Forelimb muscle (tissue), 1 donor: ENCODE data around the gene TNRC6B. TPM values are rescaled to one million over a fixed set of nuclear protein-coding genes. Genes with fewer than 3 reads are reported as not detected.
"Not testable (repeated sequence)": the region's sequence is repeated elsewhere in the genome, so short reads cannot be mapped to it uniquely, and the experiment has no call there.

Experiments
- DNase-seq: peaks from one replicate; pipeline ENCODE4 v3.0.0-alpha.2; 2013; ENCODE audit warnings: low read depth
- polyA plus RNA-seq: library from polyadenylated mRNA; unstranded; fragments of 120-200 nt; gene quantifications from one replicate; pipeline ENCODE4 v1.2.1, GENCODE V29; 2013; ENCODE audit not compliant: insufficient read length

TNRC6B gene, protein sequence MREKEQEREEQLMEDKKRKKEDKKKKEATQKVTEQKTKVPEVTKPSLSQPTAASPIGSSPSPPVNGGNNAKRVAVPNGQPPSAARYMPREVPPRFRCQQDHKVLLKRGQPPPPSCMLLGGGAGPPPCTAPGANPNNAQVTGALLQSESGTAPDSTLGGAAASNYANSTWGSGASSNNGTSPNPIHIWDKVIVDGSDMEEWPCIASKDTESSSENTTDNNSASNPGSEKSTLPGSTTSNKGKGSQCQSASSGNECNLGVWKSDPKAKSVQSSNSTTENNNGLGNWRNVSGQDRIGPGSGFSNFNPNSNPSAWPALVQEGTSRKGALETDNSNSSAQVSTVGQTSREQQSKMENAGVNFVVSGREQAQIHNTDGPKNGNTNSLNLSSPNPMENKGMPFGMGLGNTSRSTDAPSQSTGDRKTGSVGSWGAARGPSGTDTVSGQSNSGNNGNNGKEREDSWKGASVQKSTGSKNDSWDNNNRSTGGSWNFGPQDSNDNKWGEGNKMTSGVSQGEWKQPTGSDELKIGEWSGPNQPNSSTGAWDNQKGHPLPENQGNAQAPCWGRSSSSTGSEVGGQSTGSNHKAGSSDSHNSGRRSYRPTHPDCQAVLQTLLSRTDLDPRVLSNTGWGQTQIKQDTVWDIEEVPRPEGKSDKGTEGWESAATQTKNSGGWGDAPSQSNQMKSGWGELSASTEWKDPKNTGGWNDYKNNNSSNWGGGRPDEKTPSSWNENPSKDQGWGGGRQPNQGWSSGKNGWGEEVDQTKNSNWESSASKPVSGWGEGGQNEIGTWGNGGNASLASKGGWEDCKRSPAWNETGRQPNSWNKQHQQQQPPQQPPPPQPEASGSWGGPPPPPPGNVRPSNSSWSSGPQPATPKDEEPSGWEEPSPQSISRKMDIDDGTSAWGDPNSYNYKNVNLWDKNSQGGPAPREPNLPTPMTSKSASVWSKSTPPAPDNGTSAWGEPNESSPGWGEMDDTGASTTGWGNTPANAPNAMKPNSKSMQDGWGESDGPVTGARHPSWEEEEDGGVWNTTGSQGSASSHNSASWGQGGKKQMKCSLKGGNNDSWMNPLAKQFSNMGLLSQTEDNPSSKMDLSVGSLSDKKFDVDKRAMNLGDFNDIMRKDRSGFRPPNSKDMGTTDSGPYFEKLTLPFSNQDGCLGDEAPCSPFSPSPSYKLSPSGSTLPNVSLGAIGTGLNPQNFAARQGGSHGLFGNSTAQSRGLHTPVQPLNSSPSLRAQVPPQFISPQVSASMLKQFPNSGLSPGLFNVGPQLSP (N-terminal part only)
- 9.4 TPM for polyA plus RNA-seq

DNA sequence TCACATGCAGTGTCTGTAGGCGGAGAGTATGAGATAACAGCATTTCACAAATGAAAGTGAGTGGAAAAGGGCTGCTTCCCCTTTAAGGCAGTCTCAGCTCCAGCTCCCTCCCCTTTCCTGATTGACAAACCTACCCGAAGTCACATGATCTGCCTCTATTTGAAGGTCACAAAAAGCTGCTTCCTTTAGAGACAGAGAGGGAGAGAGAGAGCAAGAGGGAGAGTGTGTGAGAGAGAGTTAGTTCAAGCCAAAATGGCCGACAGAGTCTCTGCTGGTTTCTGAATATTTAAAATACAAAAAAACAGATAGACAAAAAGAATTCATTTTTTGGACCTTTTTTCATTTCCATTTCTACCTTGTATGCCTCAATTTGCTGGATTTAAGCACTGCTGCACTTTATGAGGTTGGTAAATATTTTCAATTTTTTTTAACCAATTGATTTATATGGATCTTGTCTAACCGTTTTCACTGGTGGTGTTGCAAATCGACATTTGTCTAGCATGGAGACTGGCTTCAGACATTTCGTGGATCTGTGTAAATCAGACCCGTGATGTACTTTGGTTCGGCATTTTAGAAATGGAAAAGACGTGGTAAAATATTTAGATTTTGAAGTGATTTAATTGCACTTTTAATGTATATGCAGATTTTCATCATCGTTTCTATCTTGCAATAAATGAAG is at the start of gene TNRC6B:
Gene TNRC6B (plus strand): TSS at position 188 of the 679 bp plus-strand sequence. CDS start 211 bp downstream, at position 399.
- DNase-seq, result peak; percentile 99

DNA sequence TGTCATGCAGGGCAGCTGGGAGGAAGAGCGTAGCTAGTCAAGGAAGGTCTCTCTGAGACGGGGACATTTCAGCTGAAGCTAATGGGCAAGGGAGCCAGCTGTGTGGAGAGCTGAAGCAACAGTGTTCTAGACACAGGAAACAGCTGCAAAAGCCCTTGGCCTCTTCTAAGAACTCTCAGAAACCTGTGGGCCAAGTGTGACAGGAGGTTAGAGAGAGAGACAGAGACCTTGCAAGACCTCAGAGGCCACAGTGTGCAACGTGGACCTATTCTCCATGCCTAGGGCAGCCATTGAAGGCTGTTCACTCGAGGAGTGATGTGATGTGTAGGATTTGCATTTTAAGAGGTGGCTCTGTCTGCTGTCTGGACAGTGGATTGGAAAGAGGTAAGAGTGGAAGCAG is 48.7 kb upstream of the TNRC6B start:
- DNase-seq, result no peak

DNA sequence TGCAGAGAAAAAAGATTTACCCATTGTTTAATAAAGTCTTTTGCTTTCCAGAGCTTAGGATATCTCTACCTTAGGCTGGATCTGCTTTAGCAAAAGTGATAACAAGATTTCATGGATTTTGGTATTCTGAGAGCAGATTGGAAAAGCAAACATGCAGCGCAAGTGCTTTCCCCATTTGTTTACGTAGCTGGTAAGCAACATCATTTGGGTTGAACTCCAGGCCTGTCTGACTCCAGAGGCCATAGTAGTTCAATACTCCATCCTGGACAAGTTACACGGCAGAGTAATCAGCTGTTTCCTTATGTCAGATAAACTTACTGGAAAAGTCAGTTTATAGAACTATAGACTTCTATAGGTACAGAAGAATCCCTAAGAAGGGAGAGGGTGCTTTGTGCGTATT is 40.6 kb upstream of the TNRC6B start:
- DNase-seq, result no peak

DNA sequence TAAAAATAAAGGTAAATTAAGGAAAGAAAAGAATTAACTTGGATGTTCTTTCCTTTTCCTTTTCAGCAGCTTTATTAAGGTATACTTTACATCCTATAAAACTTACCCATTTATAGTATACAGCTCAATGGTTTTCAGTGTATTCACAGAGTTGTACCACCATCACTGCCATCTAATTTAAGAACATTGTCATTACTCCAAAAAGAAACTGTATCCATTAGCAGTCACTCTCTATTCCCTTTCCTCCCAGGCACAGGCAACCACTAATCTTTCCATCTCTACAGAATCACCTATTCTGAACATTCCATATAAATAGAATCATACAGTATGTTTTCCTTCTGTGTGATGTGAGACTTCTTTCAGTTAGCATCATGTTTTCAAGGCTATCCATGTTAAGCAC is 38.9 kb upstream of the TNRC6B start:
- DNase-seq, result no peak

DNA sequence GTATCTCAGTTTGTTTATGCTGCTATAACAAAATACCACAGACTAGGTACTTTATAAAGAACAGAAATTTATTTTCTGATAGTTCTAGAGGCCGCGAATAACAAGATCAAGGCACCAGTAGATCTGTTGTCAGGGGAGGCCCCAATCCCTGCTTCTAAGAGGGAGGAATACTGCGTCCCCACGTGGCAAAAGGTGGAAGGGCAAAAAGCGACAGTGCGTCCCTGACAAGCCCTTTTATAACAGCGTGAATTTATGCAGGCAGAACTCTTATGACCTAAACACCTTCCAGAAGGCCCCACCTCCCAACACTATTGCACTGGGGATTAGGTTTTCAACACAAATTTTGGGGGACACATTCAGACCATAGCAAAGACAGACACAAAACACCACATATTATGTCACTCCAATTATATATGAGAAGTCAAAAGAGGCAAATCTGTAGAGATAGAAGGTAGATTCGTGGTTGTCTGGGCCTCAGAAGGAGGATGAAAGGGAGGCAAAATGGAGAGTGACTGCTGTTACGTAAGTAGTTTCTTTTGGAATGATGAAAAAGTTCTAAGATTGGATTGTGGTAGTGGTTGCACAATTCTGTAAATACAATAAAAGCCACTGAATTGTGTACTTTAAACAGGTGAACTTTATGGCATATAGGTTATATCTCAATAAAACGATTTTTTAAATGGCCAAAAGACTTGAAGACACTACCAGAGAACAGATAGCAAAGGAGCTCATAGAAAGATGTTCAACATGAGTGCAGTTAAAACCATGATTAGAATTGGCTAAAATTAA is 30.1 kb upstream of the TNRC6B start:
- DNase-seq, result no peak

DNA sequence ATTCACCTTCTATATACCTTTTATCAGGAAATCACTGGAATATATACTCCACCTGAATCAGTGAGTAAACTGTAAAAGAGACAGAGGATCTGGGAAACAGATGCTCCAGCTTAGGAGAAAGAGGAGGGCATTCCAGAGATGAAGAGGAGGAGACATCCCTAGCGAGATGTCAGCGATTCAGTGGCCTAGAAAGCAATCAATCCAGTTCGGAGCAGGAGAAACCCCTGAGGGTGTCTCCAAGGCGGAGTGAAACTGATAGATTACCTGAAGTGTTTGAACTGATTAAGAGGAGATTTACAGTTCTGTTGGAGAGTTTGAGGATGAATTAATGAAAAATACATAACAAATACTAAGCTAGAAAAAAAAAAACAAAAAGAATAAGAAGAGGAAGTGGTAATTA is 24.5 kb upstream of the TNRC6B start:
- DNase-seq, result no peak

DNA sequence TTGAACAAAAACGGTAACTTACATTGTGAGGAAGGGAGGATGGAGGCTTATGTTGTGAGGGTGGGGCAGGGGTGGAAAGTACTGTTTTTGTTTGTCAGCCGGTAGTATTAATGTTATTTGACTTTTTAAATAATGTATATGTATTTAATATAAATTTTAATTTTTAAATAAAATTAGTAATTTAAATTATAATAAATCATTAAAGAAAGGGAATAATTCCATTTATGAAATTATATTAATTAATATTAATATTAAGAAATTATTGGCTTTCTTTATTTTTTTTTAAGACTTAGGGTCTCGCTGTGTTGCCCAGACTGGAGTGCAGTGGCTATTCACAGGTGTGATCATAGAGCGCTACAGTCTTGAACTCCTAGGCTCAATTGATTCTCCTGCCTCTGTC is 24.0 kb upstream of the TNRC6B start:
- no peak for DNase-seq

DNA sequence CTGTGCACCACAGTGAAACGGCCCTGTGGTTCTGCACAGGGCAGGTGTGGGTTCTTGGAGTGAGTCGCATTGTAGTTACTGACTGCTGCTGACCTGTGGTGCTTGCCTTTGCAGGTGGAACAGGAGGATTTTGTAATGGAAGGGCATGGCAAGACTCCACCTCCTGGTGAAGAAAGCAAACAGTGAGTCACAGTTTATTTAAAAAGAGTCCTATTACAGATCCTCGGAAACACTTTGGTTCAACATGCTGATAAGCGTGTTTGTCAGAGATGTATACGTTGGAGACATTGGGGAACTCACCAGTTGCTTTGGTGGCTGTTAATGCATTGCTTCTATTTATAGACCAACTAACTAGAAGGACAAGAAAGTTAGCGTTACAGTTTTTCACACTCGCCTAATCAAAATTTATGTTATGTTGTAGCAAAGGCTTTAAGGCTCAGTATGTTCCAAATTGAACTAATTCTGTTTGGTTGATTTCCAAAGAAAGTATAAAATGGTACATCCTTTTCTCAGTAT is 21.7 kb upstream of the TNRC6B start:
- DNase-seq, result no peak

DNA sequence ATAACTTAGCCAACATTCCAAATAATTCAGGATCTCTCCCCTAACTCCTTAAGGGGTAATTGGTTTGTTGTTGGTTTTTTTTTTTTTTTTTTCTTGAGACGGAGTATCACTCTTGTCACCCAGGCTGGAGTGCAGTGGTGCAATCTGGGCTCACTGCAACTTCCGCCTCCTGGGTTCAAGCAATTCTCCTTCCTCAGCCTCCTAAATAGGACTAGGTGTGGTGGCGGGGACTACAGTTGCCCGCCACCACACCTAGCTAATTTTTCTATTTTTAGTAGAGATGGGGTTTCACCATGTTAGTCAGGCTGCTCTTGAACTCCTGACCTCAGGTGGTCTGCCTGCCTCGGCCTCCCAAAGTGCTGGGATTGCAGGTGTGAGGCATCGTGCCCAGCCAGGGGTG is 21.0 kb upstream of the TNRC6B start:
- DNase-seq, result not testable (repeated sequence)

DNA sequence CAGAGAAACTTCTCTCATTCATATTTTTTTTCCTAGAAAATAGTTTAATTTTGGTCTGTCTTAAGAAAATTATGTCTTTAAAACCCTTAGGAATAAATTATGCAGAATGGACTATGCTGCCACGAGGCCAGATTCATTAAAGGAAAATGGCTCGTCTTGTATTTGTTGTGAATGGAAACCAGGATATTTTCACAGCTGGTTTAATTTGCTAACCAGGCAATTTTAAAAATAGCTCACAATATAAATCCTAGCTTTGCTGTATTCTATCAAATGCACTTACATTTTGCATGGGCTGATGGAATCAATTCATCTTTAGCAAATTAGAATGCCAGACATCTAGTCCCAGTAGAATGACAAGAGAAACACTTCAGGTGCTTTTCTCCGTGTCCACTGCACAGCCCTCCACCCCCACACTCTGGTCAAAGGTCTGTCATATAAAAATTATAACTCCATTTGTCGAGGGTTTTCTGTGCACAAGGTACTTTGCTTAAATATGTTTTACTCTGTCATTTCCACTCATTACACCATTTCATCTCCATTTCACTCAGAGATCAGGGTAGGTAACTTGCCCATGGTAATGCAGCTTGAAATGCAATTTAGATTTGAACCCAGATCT is 20.3 kb upstream of the TNRC6B start:
- no peak for DNase-seq

DNA sequence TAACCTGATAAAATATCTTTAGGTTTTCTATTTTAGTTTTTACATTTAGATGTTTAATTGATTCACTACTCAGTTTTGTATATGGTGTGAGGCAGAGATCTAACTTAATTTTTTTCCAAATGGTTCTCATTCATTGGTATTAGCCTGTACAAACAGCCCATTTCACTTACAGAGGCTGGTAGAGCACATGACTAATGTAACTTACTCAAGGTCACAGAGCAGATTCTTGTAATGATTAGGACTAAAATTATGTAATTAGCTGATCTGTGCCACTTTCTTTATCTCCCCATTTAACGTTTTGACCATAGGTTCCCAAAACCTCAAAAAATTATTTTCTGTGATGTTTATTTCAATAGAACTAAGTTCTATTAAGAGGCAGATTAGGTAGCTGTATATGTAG is 16.5 kb upstream of the TNRC6B start:
- no peak for DNase-seq

DNA sequence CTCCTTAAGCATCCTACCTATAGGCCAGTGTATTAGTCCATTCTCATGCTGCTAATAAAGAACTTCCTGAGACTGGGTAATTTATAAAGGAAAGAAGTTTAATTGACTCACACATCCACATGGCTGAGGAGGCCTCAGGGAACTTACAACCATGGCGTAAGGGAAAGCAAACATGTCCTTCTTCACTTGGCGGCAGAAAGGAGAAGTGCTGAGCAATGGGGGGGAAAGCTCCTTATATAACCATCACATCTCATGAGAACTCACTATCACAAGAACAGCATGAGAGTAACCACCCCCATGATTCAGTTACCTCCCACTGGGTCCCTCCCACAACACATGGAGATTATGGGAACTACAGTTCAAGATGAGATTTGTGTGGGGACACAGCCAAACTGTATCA is 12.2 kb upstream of the TNRC6B start:
- not testable (repeated sequence) for DNase-seq

DNA sequence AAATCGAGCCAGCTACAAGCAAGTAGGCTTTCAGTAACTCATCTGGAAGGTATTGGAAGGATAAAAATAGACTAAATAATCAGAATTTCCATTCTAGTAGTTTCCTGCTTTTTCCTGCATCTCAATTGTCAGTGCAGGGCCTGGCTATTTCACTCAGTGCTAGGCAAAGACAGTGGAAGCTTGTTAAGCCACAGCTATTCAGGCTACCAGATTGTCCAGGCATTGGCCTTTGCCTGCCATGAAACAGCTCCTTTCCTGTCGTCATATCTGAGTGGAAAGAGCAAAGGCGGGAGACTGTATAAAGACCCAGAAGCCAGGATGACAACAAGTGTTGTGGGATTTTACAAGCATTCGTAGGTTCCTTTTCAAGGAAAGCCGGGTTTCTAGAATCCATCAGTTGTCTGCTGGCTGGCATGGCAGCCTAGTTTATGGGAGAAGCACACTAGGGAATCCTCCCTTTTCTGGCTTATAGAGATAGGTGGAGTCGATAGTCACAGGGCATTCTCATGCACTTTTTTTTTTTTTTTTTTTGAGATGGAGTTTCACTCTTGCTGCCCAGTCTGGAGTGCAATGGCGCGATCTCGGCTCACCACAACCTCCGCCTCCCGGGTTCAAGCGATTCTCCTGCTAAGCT is 2.0 kb upstream of the TNRC6B start:
- DNase-seq, result no peak

DNA sequence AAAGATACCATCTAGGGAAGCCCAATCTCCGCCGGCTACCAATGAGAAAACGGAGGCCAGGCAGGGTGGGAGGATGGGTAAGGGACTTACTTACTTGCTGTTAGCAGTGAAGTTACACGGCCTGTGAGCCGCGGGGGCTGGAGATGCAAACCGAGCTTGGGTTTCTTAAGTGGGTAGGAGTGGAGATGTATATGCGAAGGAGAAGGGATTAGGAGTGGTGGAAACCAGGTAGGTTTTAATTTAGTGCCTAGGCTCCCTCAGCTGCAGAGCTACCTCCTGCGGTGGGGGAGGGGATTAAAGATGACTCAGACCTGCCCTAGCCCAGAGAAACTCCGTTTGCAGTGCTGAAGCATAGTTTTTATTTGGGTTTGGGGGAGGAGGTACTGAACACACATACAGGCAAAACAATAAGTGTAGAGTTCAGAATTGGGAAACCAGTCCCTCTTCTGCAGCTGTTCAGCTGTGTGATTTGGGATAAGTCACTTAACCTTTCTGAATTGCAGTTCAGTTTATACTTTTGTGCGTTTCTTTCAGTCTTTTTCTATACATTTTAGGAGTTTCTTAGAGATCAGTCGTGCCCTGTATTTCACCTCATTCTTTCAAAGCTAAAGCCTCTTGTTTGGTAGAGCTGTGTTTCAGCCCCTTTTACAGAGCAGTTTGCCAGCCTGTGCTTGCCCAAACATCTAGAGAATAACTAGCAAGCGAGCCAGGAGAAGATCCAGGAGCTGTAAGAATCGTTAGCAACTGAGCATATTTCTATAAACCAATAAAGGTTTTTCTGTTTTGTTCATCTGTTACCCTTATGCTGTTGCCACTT is 596 bp upstream of the TNRC6B start:
- no peak for DNase-seq

DNA sequence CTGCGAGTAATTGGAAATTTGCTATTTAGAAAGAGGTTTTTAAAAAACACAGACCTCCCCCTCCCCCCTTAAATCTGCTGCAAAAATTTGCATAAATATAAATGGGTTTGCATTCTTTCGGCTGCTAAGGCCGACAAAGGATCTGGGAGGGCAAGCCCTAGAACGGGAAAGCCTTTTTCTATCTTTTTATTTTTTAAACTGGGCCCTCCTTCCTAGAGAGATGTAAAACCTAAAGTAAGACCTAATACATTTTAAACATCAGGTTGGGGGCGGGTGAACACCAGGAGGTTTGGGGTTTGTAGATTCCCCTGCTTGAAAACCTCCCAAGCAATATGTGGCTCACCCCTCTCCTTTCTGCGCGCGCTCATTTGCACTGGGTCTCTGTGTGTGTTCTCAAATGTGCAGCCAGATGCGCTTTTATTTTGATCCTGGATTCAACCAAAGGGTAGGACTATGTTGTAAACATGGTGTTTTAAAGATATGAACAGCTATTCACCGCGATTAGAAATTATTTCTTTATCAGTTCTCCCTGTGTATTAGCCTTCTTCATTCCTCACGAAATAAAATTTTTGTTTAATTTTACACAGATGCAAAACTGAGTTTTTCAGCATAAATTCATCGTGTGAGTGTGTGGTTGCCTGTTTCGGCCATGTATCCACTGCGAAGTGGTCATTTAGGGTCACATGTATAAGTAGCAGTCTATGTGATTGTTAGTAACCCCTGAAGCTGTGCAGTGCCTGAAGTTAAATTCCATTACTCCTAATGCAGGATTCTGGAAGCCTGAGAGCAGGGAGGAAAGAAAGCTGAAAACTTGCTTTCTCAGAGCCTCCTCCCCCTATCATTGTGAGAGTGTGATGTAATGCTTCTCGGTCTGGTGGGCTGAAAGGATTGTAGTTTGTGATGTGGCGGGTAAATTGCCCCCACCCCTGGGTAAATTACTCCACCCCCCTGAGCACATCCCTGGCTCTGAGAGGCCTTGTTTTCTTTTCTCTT is 988 bp downstream of the TNRC6B start:
- no peak for DNase-seq

DNA sequence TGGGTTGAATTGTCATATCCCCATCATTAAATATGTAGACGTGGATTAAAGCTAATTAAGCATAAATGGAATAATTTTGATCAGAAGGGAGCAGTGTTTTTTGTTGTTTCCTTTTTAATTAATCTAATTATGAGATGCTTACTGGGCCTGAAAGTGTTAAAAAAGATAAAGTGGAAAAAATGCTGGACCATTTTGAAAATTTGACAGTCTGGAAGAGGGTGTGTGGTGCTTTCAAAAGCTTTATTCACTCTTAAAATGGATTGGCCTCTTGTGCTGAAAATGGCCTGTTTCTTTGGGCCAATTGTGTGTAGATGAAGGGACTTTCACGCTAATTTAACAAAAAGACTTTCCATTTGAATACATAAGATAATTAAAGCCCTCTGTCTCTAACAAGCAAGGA is 1.8 kb downstream of the TNRC6B start:
- DNase-seq, result no peak

DNA sequence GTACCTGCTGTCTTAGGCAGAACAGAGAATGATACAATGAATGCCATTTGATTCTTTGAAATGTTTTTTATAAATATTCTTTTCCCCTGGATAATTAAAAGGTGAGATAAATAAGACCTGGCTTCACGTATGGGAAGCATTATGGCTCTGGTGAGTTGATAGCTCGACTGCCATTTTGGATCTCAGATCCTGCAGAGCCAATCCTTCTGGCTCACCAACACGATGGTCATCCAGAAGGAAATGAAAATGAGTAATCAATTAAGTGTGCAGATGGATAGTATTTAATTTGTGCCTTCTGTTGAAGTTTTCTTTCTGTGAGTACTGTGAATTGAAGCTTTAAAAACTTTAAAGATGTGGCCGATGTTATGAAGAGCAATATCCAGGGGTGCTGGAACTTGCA is 2.7 kb downstream of the TNRC6B start:
- DNase-seq, result no peak
